ENCODE measurements around the gene TAF5.
"Not testable (repeated sequence)": the region's sequence is repeated elsewhere in the genome, so short reads cannot be mapped to it uniquely, and the experiment has no call there.

Gene TAF5

GRCh38 chr10:103367782-103368518, at the start of gene TAF5:
TSS of gene TAF5 (plus strand) at chr10:103367976. CDS start at chr10:103367990, 14 bp downstream.
- DNase-seq (ENCODE audit: low read depth): peak; percentile 87

DNA sequence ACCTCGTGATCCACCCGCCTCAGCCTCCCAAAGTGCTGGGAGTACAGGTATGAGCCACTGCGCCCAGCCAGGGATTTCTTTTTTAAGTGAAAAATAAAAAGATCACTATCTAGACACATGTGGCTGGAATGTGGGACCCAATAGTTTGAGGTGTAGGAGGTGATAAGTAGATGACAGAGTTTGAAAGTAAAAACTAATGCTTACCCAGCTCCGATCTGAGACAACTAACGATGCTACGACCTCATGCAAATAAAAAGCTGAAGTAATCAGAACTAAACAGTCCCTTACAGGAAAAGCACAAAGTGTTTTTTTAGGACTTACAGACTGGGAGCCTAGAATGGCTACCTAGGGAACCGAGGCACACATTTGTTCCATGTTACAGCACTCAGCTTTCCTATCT, 39.9 kb upstream of the TAF5 start:
- DNase-seq (ENCODE audit: low read depth): no peak

- no peak for DNase-seq (ENCODE audit: low read depth)
Observed at GRCh38 chr10:103333934-103334520, 33.7 kb upstream of the TAF5 start.

DNA sequence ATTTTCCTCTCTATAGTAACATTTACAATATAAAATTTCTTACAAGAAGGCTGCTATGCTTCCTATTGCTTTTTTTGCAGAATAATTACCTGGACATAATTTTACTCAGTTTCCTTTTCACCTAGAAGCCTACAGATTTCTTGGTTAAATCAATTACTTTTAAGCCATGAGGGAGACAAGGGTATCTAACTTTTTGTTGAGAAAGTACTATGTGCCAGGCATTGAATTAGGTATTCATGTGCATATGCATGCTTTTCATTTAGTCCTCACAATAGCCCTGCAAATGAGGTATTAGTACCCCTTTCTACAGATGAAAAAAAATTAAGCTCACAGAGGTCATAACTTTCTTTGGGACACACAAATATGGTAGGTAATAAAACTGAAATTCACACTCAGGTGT, 33.2 kb upstream of the TAF5 start:
- DNase-seq (ENCODE audit: low read depth): no peak

- DNase-seq (ENCODE audit: low read depth): no peak
Observed at GRCh38 chr10:103336370-103336769, 31.4 kb upstream of the TAF5 start.

DNA sequence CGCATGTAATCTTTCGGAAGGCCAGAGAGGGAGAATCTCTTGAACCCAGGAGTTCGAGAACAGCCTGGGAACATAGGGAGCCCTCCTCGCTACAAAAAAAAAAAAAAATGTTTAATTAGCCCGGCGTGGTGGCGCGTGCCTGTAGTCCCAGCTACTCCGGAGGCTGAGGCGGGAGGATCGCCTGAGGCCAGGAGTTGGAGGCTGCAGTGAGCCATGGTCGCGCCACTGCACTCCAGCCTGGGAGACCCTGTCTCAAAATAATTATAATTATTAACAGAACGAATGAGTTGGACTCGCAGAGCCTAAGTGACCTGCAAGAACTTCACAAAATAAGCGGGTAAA, 17.6 kb upstream of the TAF5 start:
- DNase-seq (ENCODE audit: low read depth): no peak

- DNase-seq (ENCODE audit: low read depth): peak; percentile 69
Observed at GRCh38 chr10:103350517-103351260, 17.1 kb upstream of the TAF5 start, which contains the start of gene PCGF6. TSS of gene PCGF6 (minus strand) at chr10:103351140. CDS start at chr10:103351066, 74 bp downstream.

DNA sequence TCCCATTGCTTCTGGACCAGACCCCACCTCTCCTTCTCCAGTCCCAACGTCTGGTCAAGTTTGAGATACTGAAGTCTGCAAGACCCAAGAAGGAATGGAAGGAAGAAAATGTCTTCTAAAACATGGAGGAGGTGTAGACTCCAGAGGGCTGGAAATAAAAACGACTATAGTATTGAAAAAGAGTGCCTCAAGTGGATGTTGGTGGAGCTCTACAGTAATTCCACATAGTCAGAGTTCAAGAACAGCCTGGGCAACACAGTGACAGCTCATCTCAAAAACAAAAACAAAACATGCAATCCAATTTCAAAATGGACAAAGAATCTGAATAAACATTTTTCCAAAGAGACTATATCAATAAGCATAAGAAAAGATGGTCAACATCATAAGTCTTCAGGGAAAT, 14.5 kb upstream of the TAF5 start:
- DNase-seq (ENCODE audit: low read depth): no peak

GRCh38 chr10:103354567-103354966, 13.2 kb upstream of the TAF5 start:
- DNase-seq (ENCODE audit: low read depth): not testable (repeated sequence)

GRCh38 chr10:103355906-103356599, 11.7 kb upstream of the TAF5 start:
- DNase-seq (ENCODE audit: low read depth): no peak

GRCh38 chr10:103359493-103359892, 8.3 kb upstream of the TAF5 start:
- not testable (repeated sequence) for DNase-seq (ENCODE audit: low read depth)

GRCh38 chr10:103360791-103361190, 7.0 kb upstream of the TAF5 start:
- DNase-seq (ENCODE audit: low read depth): not testable (repeated sequence)

- DNase-seq (ENCODE audit: low read depth): no peak
Observed at GRCh38 chr10:103367379-103367781, 396 bp upstream of the TAF5 start.

GRCh38 chr10:103373544-103373943, 5.8 kb downstream of the TAF5 start:
- DNase-seq (ENCODE audit: low read depth): no peak

DNA sequence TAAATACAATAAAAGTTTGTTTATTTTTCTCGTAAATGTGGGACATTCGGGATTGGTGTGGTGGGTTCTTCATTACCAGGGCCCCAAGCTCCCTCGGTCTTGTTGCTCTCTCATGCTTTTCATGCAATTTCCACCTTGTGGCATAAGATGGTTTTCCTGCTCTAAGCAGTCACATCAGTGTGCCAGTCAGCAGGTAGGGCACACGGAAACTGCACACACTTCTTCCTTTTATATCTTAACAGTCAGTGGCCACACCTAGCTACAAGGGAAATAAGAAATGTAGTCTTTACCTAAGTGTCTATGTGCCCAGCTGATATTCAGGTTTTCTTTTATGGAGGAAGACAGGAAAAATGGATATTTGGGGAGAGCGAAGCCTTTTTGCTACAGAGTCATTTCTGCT, 6.5 kb downstream of the TAF5 start:
- no peak for DNase-seq (ENCODE audit: low read depth)

DNA sequence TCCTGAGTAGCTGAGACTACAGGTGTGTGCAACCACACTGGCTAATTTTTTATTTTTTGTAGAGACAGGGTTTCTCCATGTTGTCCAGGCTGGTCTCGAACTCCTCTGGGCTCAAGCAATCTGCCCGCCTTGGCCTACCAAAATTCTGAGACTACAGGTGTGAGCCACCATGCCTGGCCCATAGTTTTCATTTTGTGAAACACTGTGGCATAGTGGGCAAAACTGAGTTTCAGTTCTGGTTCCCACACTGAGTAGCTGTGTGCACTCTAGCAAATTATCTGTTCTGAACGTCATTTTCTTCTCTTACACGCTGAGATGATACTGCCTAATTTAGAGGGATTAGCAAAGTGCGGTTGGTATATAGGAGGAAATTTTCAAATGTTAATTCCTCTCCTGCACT, 15.0 kb downstream of the TAF5 start:
- no peak for DNase-seq (ENCODE audit: low read depth)

DNA sequence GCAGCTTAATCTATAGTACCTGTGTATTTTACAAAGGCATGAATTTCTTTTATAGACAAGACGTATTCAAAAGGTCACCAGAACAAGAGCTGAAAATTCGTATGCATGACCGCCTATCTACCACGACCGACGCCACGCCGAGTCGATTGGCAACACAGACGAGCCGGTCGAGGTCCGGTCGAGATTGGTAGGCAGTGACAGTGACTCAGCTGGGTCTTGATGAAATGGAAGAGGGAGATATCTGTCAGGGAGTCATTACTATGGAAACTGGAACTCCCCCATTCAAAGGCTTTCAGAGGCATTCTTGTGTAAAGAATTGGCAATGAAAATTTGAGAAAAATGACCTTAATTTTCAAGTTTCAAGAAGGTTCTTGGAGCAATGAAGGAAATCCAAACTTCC, 26.4 kb downstream of the TAF5 start:
- no peak for DNase-seq (ENCODE audit: low read depth)

DNA sequence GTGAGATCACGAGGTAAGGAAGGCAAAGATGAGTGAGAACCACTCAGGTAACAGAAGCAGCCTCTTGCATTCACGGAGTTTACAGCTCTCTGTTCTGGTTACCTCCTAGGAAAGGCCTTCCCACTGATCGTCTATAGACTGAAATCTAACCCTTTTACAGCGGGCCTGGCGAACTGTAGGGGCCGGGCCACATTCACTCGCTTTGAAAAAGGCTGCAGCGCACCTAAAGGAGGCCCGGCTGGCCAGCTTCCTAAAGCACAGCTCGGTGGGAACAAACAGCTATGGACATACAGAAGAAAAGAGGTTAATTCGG, 27.9 kb downstream of the TAF5 start:
- no peak for DNase-seq (ENCODE audit: low read depth)

GRCh38 chr10:103396067-103396788, 28.5 kb downstream of the TAF5 start, which contains the start of the genes ATP5MK and PDCD11:
TSS of gene ATP5MK (minus strand) at chr10:103396475. CDS start at chr10:103392457, 4,018 bp downstream.
TSS of gene PDCD11 (plus strand) at chr10:103396626. CDS start at chr10:103398427, 1,801 bp downstream.
- DNase-seq (ENCODE audit: low read depth): peak; percentile 96

DNA sequence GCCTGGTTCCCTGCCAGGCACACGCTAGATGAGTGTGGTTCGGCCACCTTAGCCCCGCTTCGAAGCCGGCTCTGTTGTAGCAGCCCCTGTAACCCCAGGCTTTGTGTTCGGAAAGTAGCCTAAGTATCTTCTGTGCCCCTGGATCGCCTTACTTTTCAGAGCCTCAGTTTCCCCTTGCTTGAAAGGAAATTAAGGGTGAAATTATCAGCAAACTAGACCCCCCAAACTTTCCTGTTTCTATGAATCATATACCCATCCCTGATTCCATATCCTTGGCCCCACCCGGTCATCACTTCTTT, 29.0 kb downstream of the TAF5 start:
- DNase-seq (ENCODE audit: low read depth): no peak

DNA sequence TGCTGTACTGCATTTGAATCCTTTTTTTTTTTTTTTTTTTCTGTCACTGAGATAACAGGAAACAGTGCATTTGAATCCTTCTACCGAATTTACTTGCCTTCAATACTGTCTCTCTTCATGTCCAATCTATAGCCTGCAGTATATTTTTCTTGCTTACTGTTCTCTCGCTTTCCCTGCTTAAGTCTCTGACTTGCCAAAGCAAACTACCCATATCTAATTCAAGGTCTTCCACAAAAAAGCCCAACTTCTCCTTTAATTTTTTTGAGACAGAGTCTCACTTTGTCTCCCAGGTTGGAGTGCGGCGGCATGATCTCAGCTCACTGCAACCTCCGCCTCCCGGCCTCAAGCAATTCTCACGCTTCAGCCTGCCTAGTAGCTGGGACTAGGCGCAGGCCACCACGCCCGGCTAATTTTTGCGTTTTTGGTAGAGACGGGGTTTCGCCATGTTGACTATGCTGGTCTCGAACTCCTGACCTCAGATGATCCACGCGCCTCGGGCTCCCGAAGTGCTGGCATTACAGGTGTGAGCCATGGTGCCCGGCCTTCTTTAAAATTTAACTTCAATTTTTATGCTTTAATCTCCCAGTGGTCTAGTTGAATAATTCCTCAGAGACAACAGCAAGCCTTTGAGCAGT, 29.5 kb downstream of the TAF5 start:
- no peak for DNase-seq (ENCODE audit: low read depth)

- no peak for DNase-seq (ENCODE audit: low read depth)
Observed at GRCh38 chr10:103413564-103413963, 45.8 kb downstream of the TAF5 start.
